HG02623 (cell line): ENCODE data around the gene MRPL12.
"Not testable (repeated sequence)": the region's sequence is repeated elsewhere in the genome, so short reads cannot be mapped to it uniquely, and the experiment has no call there.

Experiments
- ATAC-seq: cut with Tn5 transposase; IDR thresholded peaks from one replicate; pipeline ENCODE4 v1.9.1; 2021; ENCODE audit warnings: moderate library complexity; ENCODE audit not compliant: unreplicated experiment

MRPL12 gene

DNA sequence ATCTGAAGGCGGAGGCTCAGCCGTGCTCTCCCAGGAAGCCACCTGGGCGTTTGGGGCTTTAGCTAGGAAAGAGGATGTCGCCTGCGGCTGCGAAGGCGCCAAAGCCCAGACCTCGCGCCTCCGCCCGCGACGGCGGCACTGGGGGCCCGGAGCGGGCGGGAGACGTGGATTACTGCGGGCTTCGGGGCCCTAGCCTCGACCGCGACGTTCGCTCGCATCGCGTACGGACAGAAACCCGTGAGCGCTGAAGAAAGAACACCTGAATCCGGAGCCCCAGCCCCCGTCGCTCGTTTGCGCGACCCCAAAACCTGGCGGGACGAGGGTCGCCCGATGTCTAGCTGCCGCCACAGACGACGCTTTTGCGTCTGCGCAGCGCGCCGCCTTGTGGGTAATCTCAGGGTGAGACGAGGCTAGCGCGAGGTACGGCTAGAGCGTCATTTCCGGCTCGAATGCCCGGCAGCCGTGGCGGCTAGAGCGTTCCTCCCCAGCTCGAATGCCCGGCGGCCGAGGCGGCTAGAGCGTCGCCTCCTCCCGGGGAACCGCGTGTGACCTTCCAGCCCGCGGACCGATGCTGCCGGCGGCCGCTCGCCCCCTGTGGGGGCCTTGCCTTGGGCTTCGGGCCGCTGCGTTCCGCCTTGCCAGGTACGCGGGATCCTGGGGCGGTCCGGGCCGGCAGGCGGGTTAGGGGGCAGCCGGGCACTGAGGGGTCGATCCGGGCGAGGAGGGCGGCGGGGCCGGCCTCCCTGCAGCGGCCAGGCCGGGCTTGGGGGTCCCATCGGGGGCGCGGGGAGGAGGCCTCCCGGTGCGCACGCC lies at the start of gene MRPL12:
Gene MRPL12 (plus strand): TSS at position 434 of the 813 bp plus-strand sequence. CDS start 135 bp downstream, at position 569.
- peak; percentile 81 for ATAC-seq

DNA sequence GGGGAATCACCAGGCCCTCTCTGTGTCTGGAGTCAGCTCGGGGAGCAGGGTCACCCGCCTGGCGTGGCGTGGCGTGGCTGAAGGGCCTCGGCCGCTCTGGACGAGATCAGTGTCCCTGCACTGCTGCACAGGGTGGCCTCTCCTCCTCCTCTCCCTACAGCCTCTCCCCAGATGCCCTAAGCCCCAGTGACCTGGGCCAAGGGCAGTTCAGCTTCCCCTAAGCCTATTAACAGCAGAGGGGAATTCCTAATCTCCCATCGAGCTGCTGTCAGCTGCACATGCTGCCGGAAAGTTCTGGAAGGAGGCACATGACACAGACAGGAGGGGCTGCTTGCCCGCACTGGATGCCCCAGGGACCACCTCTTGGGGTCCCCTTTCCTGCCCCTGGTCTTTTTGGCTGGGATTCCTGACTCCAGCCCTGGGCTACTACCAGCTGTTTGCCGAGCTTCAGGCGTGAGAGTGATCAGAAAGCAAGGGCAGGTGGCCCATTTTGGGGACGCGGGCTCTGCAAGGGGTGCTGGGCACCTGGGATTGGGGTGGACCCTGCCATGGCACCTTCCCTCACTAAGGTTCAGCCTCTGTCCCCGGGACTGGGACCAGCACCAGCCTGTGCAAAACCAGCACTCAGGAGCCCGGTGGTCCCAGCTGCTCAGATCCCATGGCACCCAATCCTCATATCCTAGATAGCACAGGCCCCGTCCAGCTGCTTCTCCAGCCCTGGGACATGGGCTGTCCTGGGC lies 47.6 kb upstream of the MRPL12 start:
- ATAC-seq = no peak

DNA sequence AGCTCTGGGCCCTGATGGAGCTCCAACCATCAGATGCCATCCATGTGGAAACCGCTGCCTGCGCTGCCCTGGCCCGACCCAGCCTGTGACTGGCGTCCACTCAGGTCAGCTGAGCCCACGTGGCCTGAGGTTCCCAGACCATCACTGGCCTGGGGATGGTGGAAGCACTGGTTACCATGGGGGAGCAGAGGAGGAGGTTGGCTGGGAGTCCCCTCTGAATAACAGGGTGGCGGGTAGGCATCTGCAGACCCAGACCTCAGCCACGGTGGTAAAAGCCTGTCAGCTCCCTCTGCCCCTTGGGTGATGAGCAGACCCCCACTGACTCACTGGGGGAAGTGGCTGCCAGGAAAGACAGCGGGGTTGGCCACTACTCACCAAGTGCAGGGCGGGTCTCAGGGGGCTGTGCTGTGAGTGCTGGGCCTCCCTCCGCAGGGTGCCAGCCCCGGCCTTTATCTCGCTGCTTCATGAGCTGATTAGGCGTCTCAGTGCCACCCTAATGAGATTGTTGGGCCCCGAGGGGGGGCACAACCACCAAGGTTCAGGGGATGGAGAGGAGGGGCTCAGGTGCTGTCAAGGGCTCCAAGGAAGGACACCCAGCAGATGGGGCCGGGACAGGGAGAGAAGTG lies 46.9 kb upstream of the MRPL12 start, which contains the start of gene PDE6G:
Gene PDE6G (minus strand): TSS at position 425 of the 626 bp plus-strand sequence. CDS start 3,237 bp downstream, outside the sequence.
- no peak for ATAC-seq

GRCh38 chr17:81656835-81657234 lies 46.3 kb upstream of the MRPL12 start:
- no peak for ATAC-seq

GRCh38 chr17:81659038-81659437 lies 44.1 kb upstream of the MRPL12 start:
- no peak for ATAC-seq

DNA sequence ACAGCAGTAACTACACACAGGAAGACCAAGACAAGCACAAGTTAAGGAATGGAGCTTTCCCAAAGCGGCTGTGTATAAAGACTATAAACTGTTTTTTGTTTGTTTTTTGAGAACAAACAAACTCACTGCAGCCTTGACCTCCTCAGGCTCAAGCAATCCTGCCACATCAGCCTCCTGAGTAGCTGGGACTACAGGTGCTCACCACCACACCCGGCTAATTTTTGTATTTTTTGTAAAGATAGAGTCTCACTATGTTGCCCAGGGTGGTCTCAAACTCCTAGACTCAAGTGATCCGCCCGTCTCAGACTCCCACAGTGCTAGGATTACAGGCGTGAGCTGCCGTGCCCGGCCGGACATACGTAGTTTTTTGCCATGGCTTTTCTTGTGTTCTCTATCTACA lies 42.7 kb upstream of the MRPL12 start:
- no peak for ATAC-seq

DNA sequence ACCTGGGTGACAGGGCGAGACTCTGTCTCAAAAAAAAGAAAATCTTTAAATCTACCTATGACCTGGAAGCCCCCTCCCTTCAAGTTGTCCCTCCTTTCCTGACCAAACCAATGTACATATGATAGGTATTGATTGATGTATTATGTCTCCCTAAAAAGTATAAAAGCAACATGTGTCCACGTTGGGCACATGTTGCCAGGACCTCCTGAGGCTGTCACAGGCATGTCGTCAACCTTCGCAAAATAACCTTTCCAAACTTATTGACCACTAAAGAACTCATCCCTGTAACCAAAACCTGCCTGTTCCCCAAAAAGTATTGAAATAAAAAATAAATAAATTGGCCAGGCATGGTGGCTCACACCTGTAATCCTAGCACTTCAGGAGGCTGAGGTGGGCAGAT lies 41.2 kb upstream of the MRPL12 start:
- ATAC-seq = no peak

- no peak for ATAC-seq
These were observed 39.1 kb upstream of the MRPL12 start for GRCh38 chr17:81664051-81664470.

GRCh38 chr17:81665205-81666091 lies 37.7 kb upstream of the MRPL12 start:
- ATAC-seq = peak; percentile 3

DNA sequence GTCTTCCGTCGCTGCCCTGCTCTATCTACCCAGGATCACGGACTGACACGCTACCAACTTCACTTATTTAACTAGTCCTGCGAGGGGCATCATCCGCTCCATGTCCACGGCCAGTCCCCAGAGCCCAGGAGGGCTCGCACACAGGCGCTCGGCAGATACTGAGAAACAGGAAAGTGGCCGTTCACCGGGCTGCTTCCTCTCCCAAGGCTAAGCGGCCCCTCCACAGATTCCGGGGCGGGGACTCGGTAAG lies 37.1 kb upstream of the MRPL12 start:
- peak; percentile 12 for ATAC-seq

- peak; percentile 85 for ATAC-seq
These were observed 36.6 kb upstream of the MRPL12 start, which contains the start of the genes CCDC137 and OXLD1 for GRCh38 chr17:81666342-81667191. TSS of gene CCDC137 (plus strand) at chr17:81666737. CDS start at chr17:81666767, 30 bp downstream. TSS of gene OXLD1 (minus strand) at chr17:81666605. CDS start at chr17:81666577, 28 bp downstream.

- no peak for ATAC-seq
These were observed 35.4 kb upstream of the MRPL12 start for GRCh38 chr17:81667754-81668153.

GRCh38 chr17:81672504-81672903 lies 30.7 kb upstream of the MRPL12 start:
- ATAC-seq = no peak

GRCh38 chr17:81672954-81673353 lies 30.2 kb upstream of the MRPL12 start:
- ATAC-seq = no peak

GRCh38 chr17:81673561-81674258 lies 29.5 kb upstream of the MRPL12 start:
- no peak for ATAC-seq

- not testable (repeated sequence) for ATAC-seq
These were observed 27.5 kb upstream of the MRPL12 start for GRCh38 chr17:81675515-81676221.

GRCh38 chr17:81676906-81677305 lies 26.3 kb upstream of the MRPL12 start:
- no peak for ATAC-seq

DNA sequence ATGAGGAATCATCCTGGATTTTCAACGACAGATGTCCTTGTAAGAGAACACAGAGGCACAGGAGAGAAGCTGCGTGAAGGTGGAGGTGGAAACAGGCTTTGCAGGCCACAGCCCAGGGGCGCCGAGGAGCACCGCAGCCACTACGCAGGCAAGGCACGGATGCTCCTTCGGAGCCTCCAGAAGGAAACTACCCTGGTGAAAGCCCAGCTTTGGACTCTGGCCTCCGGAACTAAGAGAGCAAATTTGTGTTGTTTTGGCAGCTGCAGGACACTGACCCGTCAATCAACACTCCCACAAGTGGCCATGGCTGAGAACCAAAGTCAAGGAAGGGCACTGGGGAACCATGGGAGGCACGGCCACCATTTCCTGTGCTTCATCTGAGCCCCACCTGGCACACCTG lies 23.0 kb upstream of the MRPL12 start:
- ATAC-seq = no peak
